T47D (cell line): ENCODE results near the gene TBX5.

Experiments used
- DNase-seq, 2 experiments: peaks; one replicate each; pipeline versions ENCODE4 v3.0.0 to v3.0.0-alpha.2; 2011 to 2012; ENCODE audit warnings: low read depth in 1 of 2, low spot score in 1 of 2
- JUND ChIP-seq: IDR thresholded peaks from 2 replicates; pipeline ENCODE4 v1.6.1; 2012; ENCODE audit warnings: low read depth
- in situ Hi-C: cut with HindIII; loops from 2 replicates; pipeline ENCODE4 v1.10.0; 2016; ENCODE audit warnings: low sequenced_read_pairs, low pct_unique_long_range_greater_than_20kb

TBX5 gene

GRCh38 chr12:114339626-114340025 is 66.3 kb downstream of the TBX5 start:
- in situ Hi-C loops, result no loop called here
- DNase-seq, result no peak
- TF ChIP-seq JUND, result no peak

- no peak for TF ChIP-seq JUND
- no peak for DNase-seq
- in situ Hi-C loops, result no loop called here
Measured at GRCh38 chr12:114335607-114336006, 70.3 kb downstream of the TBX5 start.

DNA sequence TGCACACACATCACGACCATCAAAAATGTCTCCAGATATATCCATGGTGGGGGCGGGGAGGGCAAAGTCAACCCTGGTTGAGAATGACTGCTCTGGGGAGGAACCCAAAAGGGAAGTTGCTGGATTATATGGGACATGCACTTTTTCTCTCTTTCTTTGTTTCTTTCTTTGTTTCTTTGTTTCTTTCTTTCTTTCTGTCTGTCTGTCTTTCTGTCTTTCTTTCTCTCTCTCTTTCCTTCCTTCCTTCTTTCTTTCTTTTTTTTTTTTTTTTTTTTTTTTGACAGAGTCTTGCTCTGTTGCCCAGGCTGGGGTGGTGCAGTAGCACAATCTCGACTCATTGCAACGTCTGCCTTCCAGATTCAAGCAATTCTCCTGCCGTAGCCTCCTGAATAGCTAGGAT is 71.5 kb downstream of the TBX5 start:
- TF ChIP-seq JUND, result no peak
- in situ Hi-C loops, result no loop called here
- DNase-seq, result no peak

DNA sequence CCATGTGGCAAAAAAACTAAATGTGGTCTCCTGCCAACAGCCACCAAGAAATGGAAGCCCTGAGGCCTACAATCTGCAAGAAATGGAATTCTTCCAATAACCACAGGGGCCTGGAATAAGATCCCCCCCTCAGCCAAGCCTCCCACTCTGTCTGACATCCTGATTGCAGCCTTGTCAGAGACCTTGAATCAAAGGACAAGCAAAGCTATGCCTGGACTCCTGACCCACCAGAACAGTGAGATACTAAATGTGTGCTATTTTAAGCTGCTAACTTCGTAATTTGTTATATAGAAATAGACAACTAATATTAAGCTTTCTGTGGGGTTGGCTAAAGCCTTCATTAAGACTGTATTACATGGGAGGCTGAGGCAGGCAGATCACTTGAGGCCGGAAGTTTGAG is 77.7 kb downstream of the TBX5 start:
- TF ChIP-seq JUND, result no peak
- no peak for DNase-seq
- in situ Hi-C loops, result no loop called here

DNA sequence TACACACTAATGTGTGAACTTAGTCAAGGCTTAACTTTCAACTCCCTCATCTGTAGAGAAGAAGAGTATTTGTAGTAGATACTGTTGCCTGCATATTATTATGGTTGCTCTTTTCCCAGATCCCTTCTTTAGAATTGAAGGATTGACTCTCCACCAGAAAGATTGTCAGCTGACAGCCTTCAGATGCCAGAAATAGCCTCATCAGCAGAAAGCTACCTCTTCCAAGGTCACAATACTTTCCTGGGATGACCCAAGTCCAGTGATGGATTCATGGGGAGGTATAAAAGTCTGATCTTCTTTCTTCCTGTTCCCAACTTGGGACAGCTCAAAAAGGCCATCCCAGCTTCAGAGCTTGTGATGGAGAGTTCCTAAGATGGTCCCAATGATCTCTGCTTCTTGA is 78.2 kb downstream of the TBX5 start:
- no peak for TF ChIP-seq JUND
- in situ Hi-C loops, result no loop called here
- no peak for DNase-seq

- no peak for TF ChIP-seq JUND
- in situ Hi-C loops, result no loop called here
- no peak for DNase-seq
Measured at GRCh38 chr12:114321524-114321923, 84.4 kb downstream of the TBX5 start.

DNA sequence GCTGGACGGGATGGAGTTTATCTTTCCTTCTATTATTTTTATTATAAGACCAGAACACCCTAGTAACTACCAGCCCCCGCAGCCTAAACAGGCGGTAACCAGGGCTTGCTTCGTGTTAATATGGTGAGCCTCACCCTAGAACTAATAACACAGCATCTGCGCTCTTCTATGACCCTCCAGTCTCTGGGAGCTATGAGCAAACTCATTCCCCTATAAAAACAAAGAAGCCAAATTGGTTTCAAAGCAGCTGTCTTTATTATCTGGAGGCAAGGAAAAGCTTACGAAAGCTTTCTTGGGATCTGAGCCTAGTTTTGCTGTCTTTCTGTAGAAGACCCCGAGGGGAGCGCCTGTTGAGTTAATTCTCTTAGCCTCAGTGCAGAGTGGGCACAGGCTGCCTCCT is 85.0 kb downstream of the TBX5 start:
- in situ Hi-C loops, result no loop called here
- no peak for TF ChIP-seq JUND
- no peak for DNase-seq

- TF ChIP-seq JUND, result no peak
- in situ Hi-C loops, result no loop called here
- DNase-seq, result no peak
Measured at GRCh38 chr12:114320101-114320500, 85.8 kb downstream of the TBX5 start.

DNA sequence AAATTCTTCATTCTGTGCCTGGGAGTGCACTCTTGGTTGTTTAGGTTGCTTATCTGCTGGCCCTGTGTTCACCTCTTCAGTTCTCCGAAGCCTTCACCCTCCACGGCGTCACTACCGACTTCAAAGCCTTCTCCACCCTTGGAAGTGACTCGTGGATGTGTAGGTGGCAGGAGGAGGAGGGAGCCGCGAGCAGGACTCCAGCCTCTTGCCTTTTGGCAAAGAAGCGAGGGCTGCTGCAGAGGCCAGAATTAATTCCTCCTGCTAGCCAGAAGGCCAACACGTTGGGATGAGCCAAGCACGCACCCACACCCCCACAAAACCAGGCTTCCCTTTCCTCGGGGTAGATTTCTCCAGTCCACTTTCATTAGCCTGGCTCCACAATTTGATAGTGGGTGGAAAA is 86.5 kb downstream of the TBX5 start:
- DNase-seq, result no peak
- in situ Hi-C loops, result no loop called here
- TF ChIP-seq JUND, result no peak

DNA sequence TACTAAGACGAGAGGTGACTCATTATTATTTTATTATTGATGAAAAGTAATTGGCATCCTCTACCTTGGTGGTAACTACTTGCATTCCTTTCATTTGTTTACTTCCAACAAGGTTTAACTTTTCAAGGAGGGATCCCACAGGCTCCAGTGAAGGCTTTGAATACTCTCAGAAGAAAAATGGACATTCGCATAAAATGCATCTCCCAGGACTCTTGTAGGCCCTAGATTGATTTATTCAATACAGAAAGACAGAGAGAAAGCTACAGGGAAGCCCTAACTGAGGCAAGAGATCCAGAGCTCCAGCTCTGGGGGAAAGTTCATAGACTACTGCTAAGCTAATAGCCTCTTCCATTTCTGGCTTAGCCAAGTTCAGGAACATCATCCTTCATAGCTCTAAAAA is 87.0 kb downstream of the TBX5 start:
- in situ Hi-C loops, result no loop called here
- TF ChIP-seq JUND, result no peak
- DNase-seq, result no peak

DNA sequence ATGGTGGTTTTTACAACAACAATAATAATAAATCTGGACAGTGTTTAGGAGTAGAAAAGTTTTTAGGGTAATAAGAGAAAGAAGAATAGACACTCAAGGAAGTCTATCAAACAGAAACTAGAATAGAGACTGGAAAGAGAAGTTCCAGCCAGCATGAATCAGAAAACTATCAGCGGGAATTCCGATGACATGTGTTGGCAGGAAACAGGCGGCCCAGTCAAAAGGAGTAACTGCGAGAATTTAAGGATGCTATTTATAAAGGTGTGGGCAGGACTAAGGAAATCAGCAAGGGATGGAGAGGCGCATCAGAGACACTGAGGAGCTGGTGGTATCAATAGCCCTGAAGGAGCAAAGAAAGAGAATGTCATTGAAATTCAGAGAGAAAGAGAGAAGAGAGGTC is 89.9 kb downstream of the TBX5 start:
- TF ChIP-seq JUND, result no peak
- in situ Hi-C loops, result no loop called here
- DNase-seq, result no peak

GRCh38 chr12:114314974-114315720 is 90.8 kb downstream of the TBX5 start:
- no peak for TF ChIP-seq JUND
- no peak for DNase-seq
- in situ Hi-C loops, result no loop called here

DNA sequence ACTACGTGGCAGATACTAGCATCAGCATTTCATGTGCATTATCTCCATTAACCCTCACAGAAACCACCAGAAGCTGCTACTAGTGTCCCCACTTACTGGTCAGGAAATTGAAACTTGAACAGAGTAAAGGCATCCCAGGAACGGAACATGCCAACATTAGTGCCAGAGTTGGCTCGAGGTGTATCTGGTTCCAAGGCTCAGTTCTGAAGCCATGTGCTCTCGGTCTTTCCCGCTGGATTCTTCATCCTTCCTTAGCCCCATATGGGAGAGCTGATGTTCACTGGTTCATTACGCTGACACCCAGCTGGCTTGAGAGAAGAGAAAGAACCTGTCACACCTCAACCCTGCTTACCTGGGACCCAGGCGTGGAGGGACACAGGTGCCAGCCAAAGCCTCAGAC is 91.5 kb downstream of the TBX5 start:
- DNase-seq, result no peak
- no peak for TF ChIP-seq JUND
- in situ Hi-C loops, result no loop called here

DNA sequence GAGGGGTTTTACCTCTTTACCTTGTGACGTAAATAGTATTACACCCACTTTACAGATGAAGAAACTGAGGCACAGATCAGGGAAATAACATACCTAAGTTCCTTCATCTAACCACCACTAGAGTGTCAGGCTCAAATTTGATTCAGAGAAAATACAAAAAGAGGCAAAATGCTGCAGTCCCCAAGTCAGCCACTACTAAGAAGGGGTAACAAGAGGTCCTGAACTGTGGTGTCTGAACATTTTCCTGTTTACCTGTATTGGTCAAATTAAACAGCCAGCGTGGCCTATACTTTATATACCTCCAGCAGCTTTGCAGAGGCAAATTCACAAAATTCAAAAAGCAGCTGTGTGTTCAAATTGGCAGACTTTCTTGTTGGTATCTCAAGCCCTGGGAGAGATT is 92.0 kb downstream of the TBX5 start:
- in situ Hi-C loops, result no loop called here
- TF ChIP-seq JUND, result no peak
- no peak for DNase-seq
